Activated T-cell treated with anti-CD3 and anti-CD28 coated beads for 4 hours (primary cell): Measurements from ENCODE around the gene SLC30A7.
A peak's percentile ranks its signal among the peaks of the same experiment; 100 is the strongest.
"Not testable (repeated sequence)": the region's sequence is repeated elsewhere in the genome, so short reads cannot be mapped to it uniquely, and the experiment has no call there.

Experiments used
- DNase-seq: peaks from one replicate; pipeline ENCODE4 v3.0.0-alpha.2; 2020

Gene SLC30A7

DNA sequence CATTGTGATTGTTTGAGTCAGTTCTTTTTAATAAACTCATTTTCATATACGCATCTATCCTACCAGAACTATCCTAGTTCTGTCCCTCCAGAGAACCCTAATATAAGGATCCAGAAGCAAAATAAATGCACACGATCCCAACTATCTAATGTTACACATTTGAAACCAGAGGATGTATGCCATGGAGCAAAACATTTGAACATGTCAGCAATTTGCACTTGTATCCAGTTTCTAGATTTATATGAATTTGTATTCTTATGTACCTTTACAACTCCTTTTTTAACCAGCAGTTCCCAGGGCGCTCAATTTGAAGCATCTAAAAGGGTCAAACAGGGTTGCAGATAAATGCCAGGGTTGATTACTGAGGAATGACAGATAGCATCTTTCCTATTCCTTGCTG lies 3.3 kb upstream of the SLC30A7 start:
- no peak for DNase-seq

DNA sequence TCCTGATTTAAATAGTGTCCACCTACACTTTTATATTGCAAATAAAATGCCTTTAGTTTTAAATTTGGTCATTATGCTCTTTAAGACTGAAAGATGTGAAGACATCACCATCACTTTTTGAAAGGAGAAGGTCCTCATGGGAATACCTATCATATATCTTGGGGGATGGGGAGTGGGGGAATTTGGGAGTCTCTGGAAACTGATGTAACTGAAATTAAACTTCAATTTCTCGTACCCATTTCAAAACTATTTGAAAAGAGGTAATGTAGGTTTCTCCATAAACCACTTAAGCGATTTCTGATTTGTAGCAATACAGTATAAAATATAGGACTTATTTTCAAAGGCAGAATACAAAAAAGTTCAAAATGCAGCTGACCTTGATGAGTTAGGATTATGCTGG lies 2.2 kb upstream of the SLC30A7 start:
- DNase-seq: no peak

DNA sequence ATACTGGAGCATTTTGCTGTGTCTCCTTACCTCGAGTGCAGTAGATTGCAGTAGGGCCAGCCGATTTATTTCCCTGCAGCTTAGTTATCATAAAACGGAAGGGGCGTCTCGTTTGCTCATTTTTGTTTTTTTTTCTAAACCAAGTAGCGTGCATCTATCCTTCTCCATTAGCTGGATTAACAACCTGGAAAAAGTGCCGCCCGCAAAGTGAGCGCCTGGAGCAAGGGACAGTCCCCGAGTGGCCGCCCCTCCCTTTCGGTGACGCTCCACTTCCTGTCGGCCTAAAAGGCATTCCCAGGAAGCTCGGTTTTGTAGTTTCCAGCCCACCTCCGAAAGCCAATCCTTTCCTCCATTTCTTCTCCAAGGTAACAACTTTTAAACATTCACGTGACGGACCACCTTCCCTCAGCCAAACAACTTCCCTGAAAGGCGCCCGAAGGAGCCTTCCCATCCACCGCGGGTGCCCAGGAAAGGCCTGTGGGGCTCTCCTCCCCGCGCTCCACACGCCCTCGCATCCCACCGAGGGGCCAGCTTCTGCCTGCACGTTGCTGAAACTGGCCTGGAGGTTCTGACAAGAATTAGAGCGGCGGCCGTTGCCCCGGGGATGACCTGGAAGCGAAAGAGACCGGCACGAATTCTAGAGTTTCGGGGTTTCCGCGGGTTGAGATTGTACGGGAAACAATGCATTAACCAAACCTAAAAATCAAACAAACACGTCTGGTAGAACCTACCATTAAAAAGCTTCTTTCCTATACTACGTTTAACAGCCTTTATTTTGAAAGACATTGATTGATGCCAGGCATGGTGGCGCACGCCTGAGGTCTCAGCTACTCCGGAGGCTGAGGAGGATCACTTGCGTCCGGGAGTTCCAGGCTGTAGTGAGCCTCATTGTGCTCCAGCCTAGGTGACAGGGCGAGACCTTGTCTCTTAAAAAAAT lies 1.0 kb upstream of the SLC30A7 start, which contains the start of gene EXTL2:
Gene EXTL2, minus strand, starts transcription at position 240 of the 937 bp plus-strand sequence. CDS start 6,085 bp downstream, outside the sequence.
- DNase-seq: peak; percentile 30

DNA sequence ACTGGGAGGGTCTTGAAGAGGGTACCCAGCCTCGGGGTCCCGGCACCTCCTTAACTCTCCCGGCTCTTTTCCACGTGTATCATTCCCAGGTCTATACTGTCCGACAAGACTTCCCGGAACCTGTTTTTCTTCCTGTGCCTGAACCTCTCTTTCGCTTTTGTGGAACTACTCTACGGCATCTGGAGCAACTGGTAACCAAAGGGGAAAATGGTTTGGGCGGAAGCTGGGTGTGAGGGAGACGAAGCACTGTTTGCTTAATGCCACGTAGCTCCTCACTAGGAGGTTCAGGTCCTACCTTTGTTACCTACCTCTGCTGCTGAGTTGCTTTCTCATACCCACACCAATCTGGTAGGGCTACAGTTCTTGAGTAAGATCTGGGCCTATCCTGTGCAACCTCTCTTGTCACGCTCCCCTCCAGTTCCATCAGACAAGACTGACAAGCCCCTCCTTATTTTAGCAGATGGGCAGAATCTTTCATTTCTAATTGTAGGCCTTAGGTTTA lies 642 bp downstream of the SLC30A7 start:
- peak; percentile 44 for DNase-seq

DNA sequence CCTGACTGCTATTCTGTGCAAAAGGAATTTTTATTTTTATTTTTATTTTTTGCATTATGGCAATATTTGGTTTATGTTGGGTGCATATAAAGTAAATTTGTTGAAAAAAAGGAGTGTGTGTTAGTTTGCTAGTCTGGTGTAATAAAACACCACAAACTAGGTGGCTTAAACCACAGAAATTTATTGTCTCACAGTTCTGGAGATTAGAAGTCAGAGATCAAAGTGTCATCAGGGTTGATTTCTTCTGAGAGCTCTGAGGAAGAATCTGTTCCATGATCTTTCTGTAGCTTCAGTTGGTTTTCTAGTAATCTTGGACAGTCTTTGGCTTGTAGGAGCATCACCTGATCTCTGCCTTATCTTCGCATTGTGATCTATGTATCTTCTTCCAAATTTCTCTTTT lies 6.5 kb downstream of the SLC30A7 start:
- DNase-seq: no peak

DNA sequence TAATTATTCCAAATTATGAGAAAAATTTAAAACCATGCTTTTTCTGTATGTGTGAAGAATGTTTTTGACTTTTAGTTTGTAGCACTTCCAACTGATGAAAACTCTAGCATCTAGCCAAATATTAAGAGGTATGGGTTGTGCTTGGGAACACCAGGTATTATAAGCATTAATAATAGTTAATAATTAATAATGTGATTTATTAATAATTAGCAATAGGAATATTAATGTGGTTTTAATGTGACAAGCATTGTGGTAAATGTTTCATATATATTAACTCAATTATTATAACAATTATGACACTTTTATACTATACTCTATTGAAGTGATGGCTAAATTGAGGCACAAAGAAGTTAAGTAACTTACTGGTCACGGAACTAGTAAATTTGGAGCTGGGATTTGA lies 7.9 kb downstream of the SLC30A7 start:
- DNase-seq: no peak

DNA sequence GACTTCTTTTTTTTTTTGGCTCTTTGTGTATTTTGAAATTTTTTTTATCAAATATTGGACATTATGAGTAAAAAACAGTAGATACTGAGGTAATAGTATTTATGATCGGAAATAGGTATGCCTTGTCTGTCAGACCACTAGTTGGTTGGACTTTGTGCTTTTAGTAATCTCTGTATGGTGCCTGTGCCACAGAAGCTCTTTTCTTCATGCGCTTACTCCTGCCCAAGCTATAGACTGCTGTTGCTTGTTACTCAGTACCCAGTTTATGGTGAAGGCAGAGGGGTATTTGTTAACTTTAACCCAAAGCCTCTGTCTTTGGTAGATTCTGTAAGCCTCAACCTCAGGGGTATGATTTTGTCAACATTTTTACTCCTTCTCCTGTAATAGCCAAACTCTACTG lies 8.6 kb downstream of the SLC30A7 start:
- DNase-seq: no peak

DNA sequence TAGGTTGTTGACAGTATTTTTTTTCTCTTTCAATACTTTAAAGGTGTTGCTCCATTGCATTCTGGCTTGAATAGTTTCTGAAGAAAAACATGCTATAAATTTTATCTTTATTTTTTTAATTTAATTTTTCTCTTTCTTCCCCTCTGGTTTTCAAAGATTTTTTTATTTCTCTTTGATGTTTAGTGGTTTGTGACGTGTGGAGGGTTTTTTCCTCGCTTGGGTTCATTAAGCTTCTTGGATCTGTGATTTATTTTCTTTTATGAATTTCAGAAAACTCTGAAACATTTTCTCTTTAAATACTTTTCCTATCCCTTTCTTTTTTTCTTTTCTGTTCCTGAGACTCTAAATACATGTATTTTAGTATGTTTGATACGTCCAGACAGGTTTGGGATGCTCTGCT lies 9.3 kb downstream of the SLC30A7 start:
- no peak for DNase-seq

DNA sequence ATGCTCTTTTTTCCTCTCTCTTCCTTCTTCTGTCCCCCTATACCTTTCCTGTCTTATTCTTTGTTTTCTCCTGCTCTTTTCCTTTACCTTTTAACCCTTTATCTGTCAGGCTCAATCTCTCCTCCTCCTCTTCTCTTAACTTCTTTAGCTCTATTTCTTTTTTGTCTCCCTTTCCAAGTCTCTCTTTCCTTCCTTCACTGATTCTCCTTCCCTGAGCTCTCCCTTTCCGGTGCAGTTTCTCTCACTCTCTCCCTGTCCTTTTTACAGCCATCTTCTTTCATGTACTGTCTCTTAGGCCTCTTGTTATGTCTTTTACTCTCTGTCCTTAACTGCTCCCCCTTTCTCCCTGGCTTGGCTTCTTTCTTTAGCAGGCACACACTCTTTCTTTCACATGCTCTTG lies 12.0 kb downstream of the SLC30A7 start:
- no peak for DNase-seq

DNA sequence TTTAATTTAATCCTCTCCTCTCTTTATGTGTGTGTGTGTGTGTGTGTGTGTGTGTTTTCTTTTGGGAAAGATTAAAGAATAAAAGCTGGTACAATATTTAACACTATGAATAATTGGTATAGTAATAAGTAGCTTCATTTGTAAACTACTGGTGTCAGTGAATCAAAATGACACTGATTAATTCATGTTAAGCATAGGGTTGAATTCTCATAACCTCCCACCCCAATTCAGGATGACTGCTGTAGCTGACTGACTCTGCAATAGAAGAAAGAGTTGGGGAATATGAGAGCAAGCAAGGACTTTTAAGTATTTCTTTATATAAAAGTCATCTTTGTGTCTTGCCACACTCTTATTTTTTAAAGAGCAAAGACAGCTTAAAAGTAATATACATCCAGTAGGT lies 13.1 kb downstream of the SLC30A7 start:
- DNase-seq: no peak

DNA sequence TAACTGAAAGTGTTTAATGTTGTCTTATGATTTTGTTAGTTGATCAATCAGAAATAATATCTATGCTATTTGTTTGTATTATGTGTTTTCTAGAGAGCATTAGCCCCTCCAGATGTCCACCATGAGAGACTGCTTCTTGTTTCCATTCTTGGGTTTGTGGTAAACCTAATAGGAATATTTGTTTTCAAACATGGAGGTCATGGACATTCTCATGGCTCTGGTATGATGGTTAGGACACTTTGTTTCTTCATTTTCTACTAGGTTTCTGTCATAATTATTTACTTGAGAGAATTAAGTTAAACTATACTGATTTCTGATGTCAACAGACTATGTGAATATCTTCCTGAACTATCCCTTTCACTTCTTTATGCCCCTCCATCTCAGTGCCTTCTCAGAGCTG lies 16.1 kb downstream of the SLC30A7 start:
- no peak for DNase-seq

DNA sequence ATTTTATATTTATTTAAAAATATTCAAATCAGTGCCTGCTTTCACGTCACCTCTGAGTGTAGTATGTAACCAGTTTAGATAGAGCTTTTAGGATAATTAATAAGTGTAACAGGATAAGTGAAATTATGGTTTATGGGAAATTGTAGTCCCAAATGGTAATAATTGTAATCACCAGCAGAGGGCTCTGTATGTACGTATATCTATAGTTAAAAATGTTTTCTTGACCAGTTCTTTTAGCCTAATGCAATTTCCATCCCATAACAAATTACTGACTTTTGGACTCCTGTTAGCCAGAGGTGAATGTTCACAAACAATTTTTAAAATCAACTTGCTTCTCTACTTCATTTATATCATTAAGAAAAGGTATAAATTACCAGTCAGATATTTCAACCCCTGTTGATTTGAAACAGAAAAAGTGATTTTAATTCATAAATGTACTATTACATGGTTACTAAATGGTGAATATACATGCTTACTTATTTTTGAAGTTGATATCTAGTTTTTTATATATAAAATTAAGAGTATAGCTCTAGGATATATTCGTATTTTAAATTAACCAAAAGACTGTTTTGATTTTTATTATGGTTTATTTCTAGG lies 25.3 kb downstream of the SLC30A7 start:
- no peak for DNase-seq

DNA sequence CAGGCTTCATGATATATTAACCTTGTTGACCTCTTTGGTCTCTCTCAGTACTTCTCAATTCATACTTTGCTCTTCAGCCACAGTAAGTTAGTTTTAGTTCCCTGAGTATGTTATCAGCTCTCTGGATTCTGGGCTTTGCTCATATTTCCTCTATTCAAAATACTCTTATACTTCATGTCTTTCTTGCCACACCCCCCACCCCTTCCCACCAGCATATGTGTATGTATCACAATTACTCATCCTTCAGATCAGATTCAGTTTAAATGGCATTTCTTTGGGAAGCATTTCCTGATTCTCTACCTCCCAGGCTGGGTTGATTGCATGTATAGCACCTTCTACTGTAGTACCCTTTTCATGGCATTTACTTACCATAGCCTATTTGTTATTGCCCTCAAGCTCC lies 28.3 kb downstream of the SLC30A7 start:
- DNase-seq: no peak

DNA sequence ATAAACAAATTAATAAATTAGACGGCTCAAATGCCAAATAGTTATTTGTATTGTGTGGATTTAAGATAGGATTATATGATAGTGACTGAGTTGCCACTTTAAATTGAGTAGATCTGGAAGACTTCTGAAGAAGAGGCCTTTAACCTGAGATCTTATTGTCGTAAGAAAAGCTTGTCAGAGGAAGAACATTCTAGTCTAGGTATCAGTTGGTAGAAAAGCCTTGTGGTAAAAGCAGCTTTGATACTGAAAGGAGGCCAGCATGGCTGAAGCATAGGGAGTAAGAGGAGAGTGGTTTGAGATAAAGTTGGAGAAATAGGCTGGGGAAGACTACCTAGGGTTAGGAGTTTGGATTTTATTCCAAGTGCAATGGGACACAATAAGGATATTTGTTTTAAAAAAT lies 29.1 kb downstream of the SLC30A7 start:
- DNase-seq: no peak

DNA sequence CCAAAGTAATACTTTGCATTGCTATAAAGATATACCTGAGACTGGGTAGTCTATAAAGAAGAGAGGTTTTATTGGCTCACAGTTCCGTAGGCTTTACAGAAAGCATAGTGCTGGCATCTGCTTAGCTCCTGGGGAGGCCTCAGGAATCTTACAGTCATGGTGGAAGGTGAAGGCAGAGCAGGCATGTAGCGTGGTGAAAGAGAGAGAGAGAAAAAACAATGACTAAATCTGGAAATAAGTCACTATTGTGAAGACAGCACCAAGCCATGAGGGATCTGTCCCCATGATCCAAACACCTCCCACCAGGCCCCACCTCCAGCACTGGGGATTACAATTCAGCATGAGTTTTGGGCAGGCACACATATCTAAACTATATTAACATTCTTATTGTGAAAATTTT lies 30.4 kb downstream of the SLC30A7 start:
- DNase-seq: no peak

DNA sequence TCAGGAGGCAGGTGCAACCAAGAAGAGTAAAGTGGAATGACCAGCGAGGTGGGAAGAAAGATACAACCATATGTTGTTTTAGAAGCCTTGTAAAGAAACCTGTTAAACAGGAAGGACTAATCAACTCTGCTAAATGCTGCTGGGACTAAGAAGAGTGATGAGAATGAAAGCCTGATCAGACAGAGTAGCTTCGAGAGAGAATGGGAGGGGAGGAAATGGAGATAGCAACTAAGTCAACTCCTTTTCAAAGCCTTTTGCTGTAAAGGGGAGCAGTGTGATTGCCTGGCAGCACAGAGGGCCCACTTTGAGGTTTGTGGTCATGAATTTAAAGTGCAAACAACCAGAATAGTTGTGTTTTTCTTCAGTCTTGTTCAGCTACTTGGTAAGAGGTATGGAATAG lies 31.4 kb downstream of the SLC30A7 start:
- DNase-seq: no peak

DNA sequence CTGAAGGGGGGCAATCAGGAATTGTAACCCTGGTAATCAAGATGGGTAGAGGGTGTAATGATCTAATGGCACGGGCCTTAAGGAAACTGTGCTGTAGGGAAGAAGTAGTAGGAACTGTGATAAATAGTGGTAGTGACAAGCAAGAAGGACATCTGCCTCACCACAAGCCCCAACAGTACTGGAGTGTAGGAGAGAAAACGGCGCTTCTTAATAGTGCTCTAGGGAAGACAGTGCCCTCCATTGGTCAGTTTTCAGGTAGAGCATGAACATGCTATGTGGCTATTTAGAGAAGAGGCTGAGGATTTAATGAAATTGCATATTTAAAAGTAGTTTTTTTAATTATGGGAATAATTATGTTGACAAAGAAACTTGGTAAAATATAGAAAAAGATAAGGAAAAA lies 32.2 kb downstream of the SLC30A7 start:
- DNase-seq: no peak

DNA sequence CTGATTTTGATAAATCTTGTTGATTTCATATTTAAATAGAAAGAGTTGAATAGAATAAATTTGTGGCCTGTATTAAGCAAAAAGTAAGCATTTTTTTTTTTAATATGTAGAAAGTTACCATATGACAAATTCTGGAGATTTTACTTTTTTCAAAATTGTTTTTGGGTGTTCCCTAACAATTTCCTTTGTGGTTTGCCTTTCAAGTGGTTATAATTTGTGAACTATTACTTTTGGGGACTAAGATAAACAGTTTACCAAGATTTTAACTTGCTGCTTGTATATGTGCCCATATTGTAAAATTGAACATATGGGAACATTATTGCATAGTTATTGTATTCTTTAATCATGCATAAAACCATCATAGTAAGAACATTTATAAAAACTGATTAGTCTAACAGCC lies 34.6 kb downstream of the SLC30A7 start:
- no peak for DNase-seq

DNA sequence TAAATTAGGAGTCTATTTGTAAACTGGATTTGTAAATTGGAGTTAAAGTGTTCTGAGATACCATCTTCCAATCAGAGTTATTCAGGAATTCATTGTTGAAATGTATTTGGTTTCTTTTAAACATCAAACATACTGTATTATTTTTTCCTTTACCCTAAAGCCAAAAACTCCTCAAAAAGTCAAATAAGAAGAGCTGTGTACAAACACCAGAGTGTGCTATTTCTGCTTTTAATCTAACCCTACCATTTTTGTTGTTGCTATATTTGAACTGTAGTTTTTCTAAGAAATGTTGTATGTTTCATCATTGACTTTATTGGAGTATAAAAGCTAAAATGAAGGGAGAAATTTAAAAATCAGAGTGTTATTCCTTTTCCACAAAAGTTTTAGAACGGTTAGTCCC lies 35.8 kb downstream of the SLC30A7 start:
- no peak for DNase-seq

DNA sequence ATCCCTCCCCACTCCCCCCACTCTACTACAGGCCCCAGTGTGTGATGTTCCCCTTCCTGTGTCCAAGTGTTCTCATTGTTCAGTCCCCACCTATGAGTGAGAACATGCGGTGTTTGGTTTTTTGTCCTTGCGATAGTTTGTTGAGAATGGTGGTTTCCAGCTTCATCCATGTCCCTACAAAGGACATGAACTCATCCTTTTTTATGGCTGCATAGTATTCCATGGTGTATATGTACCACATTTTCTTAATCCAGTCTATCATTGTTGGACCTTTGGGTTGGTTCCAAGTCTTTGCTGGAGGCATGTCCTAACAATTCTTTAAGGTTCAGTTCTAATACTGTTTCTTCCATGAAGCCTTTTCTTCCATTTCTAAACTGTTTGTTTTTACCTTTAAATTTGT lies 37.7 kb downstream of the SLC30A7 start:
- DNase-seq: not testable (repeated sequence)

DNA sequence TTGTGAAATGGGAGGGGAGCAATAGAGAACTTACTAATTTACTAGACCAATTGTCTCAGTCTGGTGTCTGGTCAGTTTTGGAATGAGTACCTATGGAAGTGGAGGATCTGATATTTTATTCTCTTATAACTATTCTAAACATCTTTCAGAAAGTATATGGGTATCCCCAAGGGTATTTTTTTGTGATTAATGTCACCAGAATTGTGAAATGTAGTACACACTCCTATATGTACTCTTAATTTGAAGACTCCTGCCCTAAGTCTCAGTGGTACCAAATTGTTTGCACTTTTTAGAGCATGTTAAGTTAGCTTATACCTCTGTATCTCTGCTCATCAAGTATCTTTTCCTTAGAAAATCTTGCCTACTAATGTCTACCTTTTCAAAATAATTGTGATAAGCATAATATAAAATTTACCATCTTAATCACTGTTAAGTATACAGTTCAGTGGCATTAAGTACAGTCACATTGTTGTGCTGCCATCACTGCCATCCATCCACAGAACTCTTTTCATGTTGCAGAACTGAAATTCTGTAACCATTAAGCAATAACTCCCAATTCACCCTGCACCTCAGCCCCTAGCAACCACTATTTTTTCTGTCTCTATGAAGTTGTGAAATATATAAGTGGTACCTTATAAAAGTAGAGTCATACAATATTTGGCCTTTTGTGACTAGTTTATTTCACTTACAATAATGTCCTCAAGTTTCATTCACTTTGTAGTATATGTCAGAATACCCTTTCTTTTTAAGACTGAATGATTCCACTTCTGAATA lies 40.5 kb downstream of the SLC30A7 start:
- no peak for DNase-seq

DNA sequence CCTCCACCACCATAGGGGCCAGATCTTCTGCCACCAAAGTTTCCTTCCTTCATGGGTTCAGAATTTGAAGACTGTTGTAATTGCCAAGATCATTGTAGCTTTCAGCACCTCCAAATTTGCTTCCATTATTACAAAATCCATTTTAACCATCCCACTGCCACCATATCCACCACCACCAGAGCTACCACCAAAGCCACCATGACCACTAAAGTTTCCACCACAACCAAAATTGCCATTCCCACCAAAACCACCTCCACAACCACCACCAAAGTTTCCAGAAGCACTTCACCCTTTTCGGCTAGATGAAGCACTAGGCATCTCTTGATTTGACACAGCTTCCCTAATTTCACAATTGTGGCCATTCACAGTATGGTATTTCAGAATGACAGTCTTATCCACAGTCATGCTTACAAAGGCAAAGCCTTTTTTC lies 45.2 kb downstream of the SLC30A7 start:
- no peak for DNase-seq

DNA sequence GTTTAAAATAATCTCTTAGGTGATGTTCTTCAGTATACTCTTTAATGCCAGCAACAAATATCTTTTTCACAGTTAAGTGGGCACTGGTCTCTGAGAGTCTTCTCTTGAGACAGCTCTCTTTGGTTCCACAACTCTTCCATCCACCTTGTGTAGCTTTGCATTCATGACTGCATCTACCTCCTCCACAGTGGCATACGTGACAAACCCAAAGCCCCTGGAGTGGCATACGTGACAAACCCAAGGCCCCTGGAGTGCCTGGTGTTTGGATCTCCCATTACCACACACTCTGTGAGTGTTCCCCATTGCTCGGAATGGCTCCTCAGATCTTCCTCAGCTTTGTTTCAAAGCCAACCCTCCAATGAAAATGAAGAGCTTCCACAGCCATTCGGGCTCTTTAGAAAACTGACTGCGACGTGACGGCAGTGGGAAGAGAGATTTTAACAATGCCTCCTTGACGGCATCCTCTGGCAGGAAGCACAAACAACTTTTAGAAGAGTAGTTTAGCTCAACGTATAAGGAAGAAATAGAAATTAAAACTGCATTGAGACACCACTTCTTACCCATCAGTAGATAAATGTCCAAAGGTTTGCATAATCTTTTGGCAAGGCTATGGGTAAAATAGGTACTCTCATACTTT lies 45.8 kb downstream of the SLC30A7 start:
- no peak for DNase-seq
